ENCODE measurements around the gene SRL. TPM values are rescaled to one million over a fixed set of nuclear protein-coding genes. Genes with fewer than 3 reads are reported as not detected.

Gene SRL
- total and polyA plus RNA-seq, 2 experiments from 2014 or later, result not detected

- TF ChIP-seq ZNF462 (CRISPR knock-in tag; IDR thresholded peaks at IDR 0.05) (no peak), REST (IDR thresholded peaks at IDR 0.05; ENCODE audit: unreplicated experiment) (no peak), EZH2phosphoT487 (IDR thresholded peaks at IDR 0.05; ENCODE audit: unreplicated experiment) (no peak), ZNF114 (CRISPR knock-in tag; IDR thresholded peaks at IDR 0.05) (no peak), EZH2 (IDR thresholded peaks at IDR 0.05; ENCODE audit: low read depth, unreplicated experiment) (no peak), STAT1 (IDR thresholded peaks at IDR 0.05; ENCODE audit: unreplicated experiment) (no peak), ZNF331 (CRISPR knock-in tag; IDR thresholded peaks at IDR 0.05; ENCODE audit: low read depth) (no peak), JUNB (IDR thresholded peaks at IDR 0.05; ENCODE audit: unreplicated experiment) (no peak), POLR2AphosphoS5 (IDR thresholded peaks at IDR 0.05; ENCODE audit: low read depth) (no peak)
These were observed 61.4 kb downstream of the SRL start (continued) for GRCh38 chr16:4180511-4180910.

Data from GM23338 (cell line).